ENCODE results near the gene CDH23.

Gene CDH23

DNA sequence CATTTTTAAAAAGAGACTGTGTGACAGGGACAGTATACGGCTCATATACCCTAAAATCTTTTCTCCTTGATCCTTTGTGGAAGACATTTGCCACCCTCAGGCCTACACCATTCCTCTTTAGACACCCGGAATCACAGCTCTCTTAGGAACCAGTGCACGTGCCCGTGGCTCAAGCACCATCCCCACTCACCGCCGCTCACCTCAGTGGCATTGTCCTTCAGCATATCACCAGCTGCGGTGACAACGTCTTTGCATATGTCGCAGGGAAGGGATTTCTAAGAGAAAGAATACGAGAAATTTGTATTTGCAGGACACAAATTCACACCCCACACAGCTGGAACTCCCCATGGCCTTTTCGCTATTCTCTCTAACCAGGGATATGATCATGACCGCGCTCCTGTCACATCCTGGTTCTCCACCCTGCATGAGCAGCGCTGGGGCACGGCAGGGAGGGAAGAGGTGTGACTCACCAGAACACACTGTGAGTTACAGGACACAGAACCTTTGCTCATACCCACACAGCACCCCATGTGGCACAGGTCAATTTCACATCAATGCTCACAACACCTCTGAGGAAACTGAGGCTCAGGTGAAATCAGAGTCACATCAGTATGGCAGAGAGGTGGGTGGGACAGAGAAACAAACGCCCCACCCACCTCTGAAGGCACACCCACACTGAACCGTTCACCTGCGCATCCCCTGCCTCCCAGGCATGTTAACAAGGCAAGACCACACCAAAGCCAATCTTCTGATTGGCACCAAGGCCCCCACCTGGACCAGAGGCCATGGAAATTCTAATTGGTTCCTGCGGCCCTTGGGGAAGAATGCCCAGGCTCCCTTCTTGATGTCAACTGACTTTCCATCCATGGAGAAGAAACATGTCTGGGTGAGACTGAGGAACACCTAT, 435.2 kb downstream of the CDH23 start:
- TF ChIP-seq, protein P1, sequence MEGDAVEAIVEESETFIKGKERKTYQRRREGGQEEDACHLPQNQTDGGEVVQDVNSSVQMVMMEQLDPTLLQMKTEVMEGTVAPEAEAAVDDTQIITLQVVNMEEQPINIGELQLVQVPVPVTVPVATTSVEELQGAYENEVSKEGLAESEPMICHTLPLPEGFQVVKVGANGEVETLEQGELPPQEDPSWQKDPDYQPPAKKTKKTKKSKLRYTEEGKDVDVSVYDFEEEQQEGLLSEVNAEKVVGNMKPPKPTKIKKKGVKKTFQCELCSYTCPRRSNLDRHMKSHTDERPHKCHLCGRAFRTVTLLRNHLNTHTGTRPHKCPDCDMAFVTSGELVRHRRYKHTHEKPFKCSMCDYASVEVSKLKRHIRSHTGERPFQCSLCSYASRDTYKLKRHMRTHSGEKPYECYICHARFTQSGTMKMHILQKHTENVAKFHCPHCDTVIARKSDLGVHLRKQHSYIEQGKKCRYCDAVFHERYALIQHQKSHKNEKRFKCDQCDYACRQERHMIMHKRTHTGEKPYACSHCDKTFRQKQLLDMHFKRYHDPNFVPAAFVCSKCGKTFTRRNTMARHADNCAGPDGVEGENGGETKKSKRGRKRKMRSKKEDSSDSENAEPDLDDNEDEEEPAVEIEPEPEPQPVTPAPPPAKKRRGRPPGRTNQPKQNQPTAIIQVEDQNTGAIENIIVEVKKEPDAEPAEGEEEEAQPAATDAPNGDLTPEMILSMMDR (IDR thresholded peaks at IDR 0.05; ENCODE audit: control insufficient read depth, insufficient read depth, low read depth, low read length, missing control alignments) = no peak
- H3K4me3 ChIP-seq (ENCODE audit: control insufficient read depth, low read depth, low read length) = no peak overlapping the region
- DNase-seq (ENCODE audit: low read depth) = no peak

DNA sequence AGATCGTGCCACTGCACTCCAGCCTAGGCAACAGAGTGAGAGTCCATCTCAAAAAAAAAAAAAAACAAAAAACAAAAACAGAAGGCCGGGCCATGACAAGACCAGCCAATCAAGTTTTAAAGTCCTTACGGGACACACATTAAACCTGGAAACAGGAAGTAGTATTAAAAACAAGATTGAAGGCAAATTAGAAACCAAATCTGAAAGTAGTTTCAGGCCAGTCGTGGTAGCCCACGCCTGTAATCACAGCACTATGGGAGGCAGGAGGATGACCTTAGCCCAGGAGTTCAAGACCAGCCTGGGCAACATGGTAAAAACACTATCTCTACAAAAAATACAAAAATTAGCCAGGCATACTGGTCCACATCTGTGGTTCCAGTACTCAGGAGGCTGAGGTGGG, 436.2 kb downstream of the CDH23 start:
- DNase-seq (ENCODE audit: low read depth) = no peak
- TF ChIP-seq, protein P1 (IDR thresholded peaks at IDR 0.05; ENCODE audit: control insufficient read depth, insufficient read depth, low read depth, low read length, missing control alignments) = no peak
- no peak overlapping the region for H3K4me3 ChIP-seq (ENCODE audit: control insufficient read depth, low read depth, low read length)

- no peak for DNase-seq (ENCODE audit: low read depth)
- TF ChIP-seq, protein P1 (IDR thresholded peaks at IDR 0.05; ENCODE audit: control insufficient read depth, insufficient read depth, low read depth, low read length, missing control alignments) = no peak
- no peak overlapping the region for H3K4me3 ChIP-seq (ENCODE audit: control insufficient read depth, low read depth, low read length)
These were observed 437.0 kb downstream of the CDH23 start for GRCh38 chr10:71833451-71834342.

- TF ChIP-seq, protein P1 (IDR thresholded peaks at IDR 0.05; ENCODE audit: control insufficient read depth, insufficient read depth, low read depth, low read length, missing control alignments) = no peak
- no peak for DNase-seq (ENCODE audit: low read depth)
- H3K4me3 ChIP-seq (ENCODE audit: control insufficient read depth, low read depth, low read length) = no peak overlapping the region
These were observed 437.6 kb downstream of the CDH23 start for GRCh38 chr10:71834343-71834674.

- no peak overlapping the region for H3K4me3 ChIP-seq (ENCODE audit: control insufficient read depth, low read depth, low read length)
- peak; percentile 90 for DNase-seq (ENCODE audit: low read depth)
These were observed 439.2 kb downstream of the CDH23 start for GRCh38 chr10:71835671-71836595.

More at GRCh38 chr10:71835671-71836595, 439.2 kb downstream of the CDH23 start:
- TF ChIP-seq, protein P1 (IDR thresholded peaks at IDR 0.05; ENCODE audit: control insufficient read depth, insufficient read depth, low read depth, low read length, missing control alignments) = no peak
